GM23338 (cell line): ENCODE data around the gene CNGA1. TPM values are rescaled to one million over a fixed set of nuclear protein-coding genes. Genes with fewer than 3 reads are reported as not detected.

Experiments used
- ATAC-seq: fragments of 200-7000 bp; cut with Tn5 transposase; 3 replicates; pipeline ENCODE4 v1.9.1; 2020
- DNase-seq: peaks from one replicate; pipeline ENCODE4 v3.0.0-alpha.2; 2015; ENCODE audit warnings: low spot score
- H2AFZ ChIP-seq: fragments of 200-600 bp; sonication (generic); 2 replicates; pipeline ENCODE4 v1.8.0; 2016; ENCODE audit warnings: antibody characterized with exemption, mild to moderate bottlenecking, moderate library complexity
- H3F3A ChIP-seq: fragments of 200-600 bp; sonication (generic); replicated peaks from 2 replicates; pipeline ENCODE4 v1.8.0; 2017; ENCODE audit warnings: antibody characterized with exemption, mixed run types, low read depth
- H3K27ac ChIP-seq: fragments of 200-600 bp; sonication (generic); 2 replicates; pipeline ENCODE4 v1.6.1; 2016; ENCODE audit warnings: low read depth
- H3K27me3 ChIP-seq: fragments of 200-600 bp; sonication (generic); 2 replicates; pipeline ENCODE4 v1.8.0; 2016; ENCODE audit warnings: mild to moderate bottlenecking, mixed run types, moderate library complexity; ENCODE audit not compliant: insufficient read depth
- H3K36me3 ChIP-seq: fragments of 200-600 bp; sonication (generic); 2 replicates; pipeline ENCODE4 v1.8.0; 2016; ENCODE audit warnings: mild to moderate bottlenecking; ENCODE audit not compliant: insufficient read depth
- H3K4me1 ChIP-seq: fragments of 200-600 bp; sonication (generic); 2 replicates; pipeline ENCODE4 v1.8.0; 2016; ENCODE audit warnings: mild to moderate bottlenecking, moderate library complexity; ENCODE audit not compliant: insufficient read depth
- H3K4me2 ChIP-seq: fragments of 200-600 bp; sonication (generic); 2 replicates; pipeline ENCODE4 v1.7.1; 2017; ENCODE audit warnings: mixed run types
- H3K4me3 ChIP-seq: fragments of 200-600 bp; sonication (generic); 2 replicates; pipeline ENCODE4 v1.6.1; 2016; ENCODE audit warnings: mixed run types
- H3K79me2 ChIP-seq: fragments of 200-600 bp; sonication (generic); replicated peaks from 2 replicates; pipeline ENCODE4 v1.8.0; 2017; ENCODE audit warnings: mild to moderate bottlenecking; ENCODE audit not compliant: insufficient read depth
- H3K9me2 ChIP-seq: fragments of 200-600 bp; sonication (generic); 2 replicates; pipeline ENCODE4 v1.8.0; 2017; ENCODE audit not compliant: insufficient read depth
- H4K20me1 ChIP-seq: fragments of 200-600 bp; sonication (generic); replicated peaks from 2 replicates; pipeline ENCODE4 v1.8.0; 2017; ENCODE audit warnings: mild to moderate bottlenecking; ENCODE audit not compliant: insufficient read depth
- H3K27ac Mint-ChIP-seq: 2 replicates; pipeline ENCODE4 v1.8.0; 2020; ENCODE audit warnings: inconsistent platforms, mild to moderate bottlenecking, moderate library complexity, mixed read lengths
- H3K27me3 Mint-ChIP-seq: 3 replicates; pipeline ENCODE4 v1.8.0; 2022; ENCODE audit warnings: low read depth, mild to moderate bottlenecking, moderate library complexity, mixed read lengths, inconsistent platforms; ENCODE audit not compliant: insufficient read depth, poor library complexity
- H3K36me3 Mint-ChIP-seq: 3 replicates; pipeline ENCODE4 v1.8.0; 2021; ENCODE audit warnings: low read depth, mild to moderate bottlenecking, inconsistent platforms, moderate library complexity, mixed read lengths
- H3K4me1 Mint-ChIP-seq: 3 replicates; pipeline ENCODE4 v1.8.0; 2020; ENCODE audit warnings: mild to moderate bottlenecking, inconsistent platforms, mixed read lengths
- H3K4me3 Mint-ChIP-seq: 3 replicates; pipeline ENCODE4 v1.8.0; 2021; ENCODE audit warnings: moderate library complexity, mild to moderate bottlenecking, inconsistent platforms, mixed read lengths
- H3K9me3 Mint-ChIP-seq: 3 replicates; pipeline ENCODE4 v1.8.0; 2020; ENCODE audit warnings: moderate library complexity, mild to moderate bottlenecking, inconsistent platforms, mixed read lengths
- CREB1 ChIP-seq: fragments of 250-450 bp; sonication (Bioruptor Pico); IDR thresholded peaks from 2 replicates; pipeline ENCODE4 v1.5.0; 2020; ENCODE audit warnings: low read depth, mild to moderate bottlenecking, moderate library complexity
- EZH2 ChIP-seq: fragments of 200-600 bp; sonication (generic); IDR thresholded peaks from one replicate; pipeline ENCODE4 v1.8.0; 2017; ENCODE audit warnings: antibody characterized with exemption, mild to moderate bottlenecking, low read depth; ENCODE audit not compliant: unreplicated experiment
- EZH2phosphoT487 ChIP-seq: fragments of 200-600 bp; sonication (generic); IDR thresholded peaks from one replicate; pipeline ENCODE4 v1.8.1; 2018; ENCODE audit warnings: antibody characterized with exemption; ENCODE audit not compliant: unreplicated experiment
- NANOG ChIP-seq: IDR thresholded peaks from 2 replicates; pipeline ENCODE4 v1.6.1; 2016; ENCODE audit warnings: antibody characterized with exemption, borderline replicate concordance
- POLR2AphosphoS5 ChIP-seq: IDR thresholded peaks from 2 replicates; pipeline ENCODE4 v1.6.1; 2016; ENCODE audit warnings: antibody characterized with exemption, low read depth
- ZNF114 ChIP-seq: fragments of 250-450 bp; sonication (Bioruptor Pico); IDR thresholded peaks from 2 replicates; pipeline ENCODE4 v1.5.0; 2020; ENCODE audit warnings: mild to moderate bottlenecking, moderate library complexity
- ZNF331 ChIP-seq: fragments of 250-450 bp; sonication (Bioruptor Pico); IDR thresholded peaks from 2 replicates; pipeline ENCODE4 v1.5.0; 2020; ENCODE audit warnings: low read depth, mild to moderate bottlenecking, moderate library complexity
- polyA plus RNA-seq: library from polyadenylated mRNA; unstranded; fragments of >200 nt; fragmentation: Nextera tagmentation; extraction: Ambion mirVana; gene quantifications from 2 replicates; pipeline ENCODE4 v1.2.1, GENCODE V29; 2016
- total RNA-seq: library from RNA; depleted of rRNA; stranded (reverse); fragments of >200 nt; shearing (Covaris generic); gene quantifications from 2 replicates; pipeline ENCODE4 v1.2.3, GENCODE V29; 2014
- TF ChIP-seq, protein P1 (sequence below), 2 experiments: fragments of 200-600 bp in 1 of 2; sonication (generic) in 1 of 2; conservative IDR thresholded peaks; 2 replicates each; pipeline versions ENCODE4 v1.5.1 to v1.6.1; 2016 to 2017; ENCODE audit warnings: antibody characterized with exemption in 2 of 2, low read depth in 2 of 2, mild to moderate bottlenecking in 2 of 2, moderate library complexity in 1 of 2
- TF ChIP-seq, protein P2 (sequence below): fragments of 250-450 bp; sonication (Bioruptor Pico); IDR thresholded peaks from 2 replicates; pipeline ENCODE4 v1.5.0; 2020; ENCODE audit warnings: mild to moderate bottlenecking, moderate library complexity

CNGA1 gene
- total and polyA plus RNA-seq, 2 experiments from 2014 or later, result 3.3 to 4.9 TPM

DNA sequence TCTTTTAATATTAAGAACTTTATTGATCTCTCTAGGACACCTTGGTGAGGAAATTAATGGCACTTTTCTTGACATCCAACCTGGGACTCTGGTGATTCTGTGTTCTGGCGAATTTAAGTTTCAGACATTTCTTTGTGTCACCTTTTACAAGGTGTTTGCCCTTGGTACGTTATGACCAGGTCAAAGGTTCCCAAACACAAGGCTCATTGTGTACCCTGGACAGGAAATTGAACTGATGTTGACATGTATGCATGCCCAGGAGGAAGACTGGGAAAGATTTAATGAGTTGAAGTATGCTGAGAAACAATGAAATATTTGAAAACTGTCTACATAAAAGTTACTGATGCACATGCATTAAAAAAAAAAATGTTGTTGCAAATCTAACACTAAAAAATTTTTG, 22.2 kb upstream of the CNGA1 start:
- TF ChIP-seq, protein P1, sequence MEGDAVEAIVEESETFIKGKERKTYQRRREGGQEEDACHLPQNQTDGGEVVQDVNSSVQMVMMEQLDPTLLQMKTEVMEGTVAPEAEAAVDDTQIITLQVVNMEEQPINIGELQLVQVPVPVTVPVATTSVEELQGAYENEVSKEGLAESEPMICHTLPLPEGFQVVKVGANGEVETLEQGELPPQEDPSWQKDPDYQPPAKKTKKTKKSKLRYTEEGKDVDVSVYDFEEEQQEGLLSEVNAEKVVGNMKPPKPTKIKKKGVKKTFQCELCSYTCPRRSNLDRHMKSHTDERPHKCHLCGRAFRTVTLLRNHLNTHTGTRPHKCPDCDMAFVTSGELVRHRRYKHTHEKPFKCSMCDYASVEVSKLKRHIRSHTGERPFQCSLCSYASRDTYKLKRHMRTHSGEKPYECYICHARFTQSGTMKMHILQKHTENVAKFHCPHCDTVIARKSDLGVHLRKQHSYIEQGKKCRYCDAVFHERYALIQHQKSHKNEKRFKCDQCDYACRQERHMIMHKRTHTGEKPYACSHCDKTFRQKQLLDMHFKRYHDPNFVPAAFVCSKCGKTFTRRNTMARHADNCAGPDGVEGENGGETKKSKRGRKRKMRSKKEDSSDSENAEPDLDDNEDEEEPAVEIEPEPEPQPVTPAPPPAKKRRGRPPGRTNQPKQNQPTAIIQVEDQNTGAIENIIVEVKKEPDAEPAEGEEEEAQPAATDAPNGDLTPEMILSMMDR (conservative IDR thresholded peaks at IDR 0.05; ENCODE audit: low read depth in 2 of 2), result no peak
- TF ChIP-seq ZNF114 (CRISPR knock-in tag) (no peak), EZH2phosphoT487 (no peak), POLR2AphosphoS5 (no peak)
- Mint-ChIP-seq H3K27me3 (peaks cover 2% of the 10 kb centered on the region), H3K27ac (no peak overlapping the region), H3K9me3 (no peaks in the 10 kb centered on the region), H3K4me3 (no peak overlapping the region), H3K4me1 (peaks cover 17% of the 10 kb centered on the region), H3K36me3 (no peaks in the 10 kb centered on the region; the same call in 2 of the 3 replicates)
- DNase-seq (no peak), ATAC-seq (no peak)
- H3K27ac ChIP-seq, result no peak overlapping the region
- no peaks in the 10 kb centered on the region for H3K27me3 ChIP-seq
- H3F3A ChIP-seq, result 0 out of 2 replicates have a peak, but pooled peaks cover 5% of the 10 kb centered on the region
- no peaks in the 10 kb centered on the region for H4K20me1 ChIP-seq
- no peaks in the 10 kb centered on the region for H3K36me3 ChIP-seq
- H3K4me1 ChIP-seq, result peaks cover 13% of the 10 kb centered on the region; the same call in 1 of the 2 replicates
- H3K4me3 ChIP-seq, result no peak overlapping the region
- H3K4me2 ChIP-seq, result no peak overlapping the region
- H3K79me2 ChIP-seq, result no peaks in the 10 kb centered on the region
- H2AFZ ChIP-seq, result no peak overlapping the region
- H3K9me2 ChIP-seq, result no peaks in the 10 kb centered on the region

DNA sequence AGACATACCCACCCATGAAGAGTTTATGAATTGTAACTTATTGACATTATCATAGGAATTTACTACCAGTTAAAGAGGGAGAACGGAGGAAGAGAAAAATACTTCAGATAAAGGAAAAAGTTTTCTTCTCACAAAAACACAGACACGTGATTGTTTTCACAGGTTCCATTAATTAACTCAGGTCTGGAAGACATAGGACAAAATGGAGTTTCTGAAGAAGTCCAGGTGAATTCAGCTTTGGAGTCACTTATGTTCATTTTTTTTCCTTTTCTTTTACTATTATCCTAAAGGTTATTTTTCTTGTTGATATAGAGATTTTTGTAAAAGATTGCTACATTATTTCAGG, 20.6 kb upstream of the CNGA1 start:
- no peak for DNase-seq
- no peak for TF ChIP-seq ZNF331 (CRISPR knock-in tag)
- H3K36me3 ChIP-seq, result no peaks in the 10 kb centered on the region
- H3F3A ChIP-seq, result no peaks in the 10 kb centered on the region
- no peak overlapping the region for H2AFZ ChIP-seq
- H3K36me3 Mint-ChIP-seq, result no peaks in the 10 kb centered on the region; the same call in 2 of the 3 replicates
- H3K79me2 ChIP-seq, result no peaks in the 10 kb centered on the region
- H3K4me3 Mint-ChIP-seq, result no peak overlapping the region
- no peak for ATAC-seq
- no peaks in the 10 kb centered on the region for H3K9me2 ChIP-seq
- H3K27me3 Mint-ChIP-seq, result peaks cover 2% of the 10 kb centered on the region
- H3K27ac Mint-ChIP-seq, result no peak overlapping the region
- H3K4me3 ChIP-seq, result no peak overlapping the region
- no peaks in the 10 kb centered on the region for H3K9me3 Mint-ChIP-seq
- H3K4me1 Mint-ChIP-seq, result peaks cover 6% of the 10 kb centered on the region
- H3K27me3 ChIP-seq, result no peaks in the 10 kb centered on the region
- H3K4me2 ChIP-seq, result no peak overlapping the region
- no peaks in the 10 kb centered on the region for H4K20me1 ChIP-seq
- no peak overlapping the region for H3K27ac ChIP-seq
- no peaks in the 10 kb centered on the region; the same call in 1 of the 2 replicates for H3K4me1 ChIP-seq

DNA sequence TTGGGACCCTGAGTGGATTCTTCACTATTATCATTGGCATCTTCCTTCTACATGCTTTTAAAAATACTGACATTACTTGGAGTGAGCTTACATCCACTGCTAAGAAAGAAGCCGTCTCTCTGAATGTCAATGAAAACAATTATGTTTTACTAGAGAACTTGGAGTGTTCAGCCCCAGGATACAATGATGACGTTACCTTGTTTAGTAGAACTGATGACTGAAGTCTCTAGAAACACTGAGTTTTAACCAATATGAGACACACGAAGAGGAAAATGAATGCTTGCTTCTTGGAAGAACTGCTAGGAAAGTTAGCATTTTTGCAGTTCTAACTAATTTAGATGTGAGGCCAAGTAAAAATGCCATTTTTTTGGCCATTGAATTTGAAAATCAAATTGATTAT, 19.5 kb upstream of the CNGA1 start:
- Histone ChIP-seq H4K20me1 (no peaks in the 10 kb centered on the region), H3K4me3 (no peak overlapping the region), H3K9me2 (no peaks in the 10 kb centered on the region), H3K36me3 (no peaks in the 10 kb centered on the region), H3F3A (no peaks in the 10 kb centered on the region), H3K27ac (no peak overlapping the region), H3K79me2 (no peaks in the 10 kb centered on the region), H3K4me2 (no peak overlapping the region), H3K4me1 (no peaks in the 10 kb centered on the region), H2AFZ (no peak overlapping the region), H3K27me3 (no peaks in the 10 kb centered on the region)
- no peaks in the 10 kb centered on the region for H3K9me3 Mint-ChIP-seq
- H3K27me3 Mint-ChIP-seq, result no peaks in the 10 kb centered on the region
- H3K4me1 Mint-ChIP-seq, result peaks cover 2% of the 10 kb centered on the region; the same call in 1 of the 3 replicates
- H3K36me3 Mint-ChIP-seq, result no peaks in the 10 kb centered on the region; the same call in 2 of the 3 replicates
- DNase-seq (no peak), ATAC-seq (no peak)
- no peak overlapping the region for H3K27ac Mint-ChIP-seq
- no peak overlapping the region for H3K4me3 Mint-ChIP-seq
- TF ChIP-seq EZH2, result no peak
- no peak for TF ChIP-seq CREB1 (CRISPR knock-in tag)
- TF ChIP-seq ZNF331 (CRISPR knock-in tag), result no peak
- TF ChIP-seq ZNF114 (CRISPR knock-in tag), result no peak
- TF ChIP-seq NANOG, result no peak
- TF ChIP-seq, protein P2, sequence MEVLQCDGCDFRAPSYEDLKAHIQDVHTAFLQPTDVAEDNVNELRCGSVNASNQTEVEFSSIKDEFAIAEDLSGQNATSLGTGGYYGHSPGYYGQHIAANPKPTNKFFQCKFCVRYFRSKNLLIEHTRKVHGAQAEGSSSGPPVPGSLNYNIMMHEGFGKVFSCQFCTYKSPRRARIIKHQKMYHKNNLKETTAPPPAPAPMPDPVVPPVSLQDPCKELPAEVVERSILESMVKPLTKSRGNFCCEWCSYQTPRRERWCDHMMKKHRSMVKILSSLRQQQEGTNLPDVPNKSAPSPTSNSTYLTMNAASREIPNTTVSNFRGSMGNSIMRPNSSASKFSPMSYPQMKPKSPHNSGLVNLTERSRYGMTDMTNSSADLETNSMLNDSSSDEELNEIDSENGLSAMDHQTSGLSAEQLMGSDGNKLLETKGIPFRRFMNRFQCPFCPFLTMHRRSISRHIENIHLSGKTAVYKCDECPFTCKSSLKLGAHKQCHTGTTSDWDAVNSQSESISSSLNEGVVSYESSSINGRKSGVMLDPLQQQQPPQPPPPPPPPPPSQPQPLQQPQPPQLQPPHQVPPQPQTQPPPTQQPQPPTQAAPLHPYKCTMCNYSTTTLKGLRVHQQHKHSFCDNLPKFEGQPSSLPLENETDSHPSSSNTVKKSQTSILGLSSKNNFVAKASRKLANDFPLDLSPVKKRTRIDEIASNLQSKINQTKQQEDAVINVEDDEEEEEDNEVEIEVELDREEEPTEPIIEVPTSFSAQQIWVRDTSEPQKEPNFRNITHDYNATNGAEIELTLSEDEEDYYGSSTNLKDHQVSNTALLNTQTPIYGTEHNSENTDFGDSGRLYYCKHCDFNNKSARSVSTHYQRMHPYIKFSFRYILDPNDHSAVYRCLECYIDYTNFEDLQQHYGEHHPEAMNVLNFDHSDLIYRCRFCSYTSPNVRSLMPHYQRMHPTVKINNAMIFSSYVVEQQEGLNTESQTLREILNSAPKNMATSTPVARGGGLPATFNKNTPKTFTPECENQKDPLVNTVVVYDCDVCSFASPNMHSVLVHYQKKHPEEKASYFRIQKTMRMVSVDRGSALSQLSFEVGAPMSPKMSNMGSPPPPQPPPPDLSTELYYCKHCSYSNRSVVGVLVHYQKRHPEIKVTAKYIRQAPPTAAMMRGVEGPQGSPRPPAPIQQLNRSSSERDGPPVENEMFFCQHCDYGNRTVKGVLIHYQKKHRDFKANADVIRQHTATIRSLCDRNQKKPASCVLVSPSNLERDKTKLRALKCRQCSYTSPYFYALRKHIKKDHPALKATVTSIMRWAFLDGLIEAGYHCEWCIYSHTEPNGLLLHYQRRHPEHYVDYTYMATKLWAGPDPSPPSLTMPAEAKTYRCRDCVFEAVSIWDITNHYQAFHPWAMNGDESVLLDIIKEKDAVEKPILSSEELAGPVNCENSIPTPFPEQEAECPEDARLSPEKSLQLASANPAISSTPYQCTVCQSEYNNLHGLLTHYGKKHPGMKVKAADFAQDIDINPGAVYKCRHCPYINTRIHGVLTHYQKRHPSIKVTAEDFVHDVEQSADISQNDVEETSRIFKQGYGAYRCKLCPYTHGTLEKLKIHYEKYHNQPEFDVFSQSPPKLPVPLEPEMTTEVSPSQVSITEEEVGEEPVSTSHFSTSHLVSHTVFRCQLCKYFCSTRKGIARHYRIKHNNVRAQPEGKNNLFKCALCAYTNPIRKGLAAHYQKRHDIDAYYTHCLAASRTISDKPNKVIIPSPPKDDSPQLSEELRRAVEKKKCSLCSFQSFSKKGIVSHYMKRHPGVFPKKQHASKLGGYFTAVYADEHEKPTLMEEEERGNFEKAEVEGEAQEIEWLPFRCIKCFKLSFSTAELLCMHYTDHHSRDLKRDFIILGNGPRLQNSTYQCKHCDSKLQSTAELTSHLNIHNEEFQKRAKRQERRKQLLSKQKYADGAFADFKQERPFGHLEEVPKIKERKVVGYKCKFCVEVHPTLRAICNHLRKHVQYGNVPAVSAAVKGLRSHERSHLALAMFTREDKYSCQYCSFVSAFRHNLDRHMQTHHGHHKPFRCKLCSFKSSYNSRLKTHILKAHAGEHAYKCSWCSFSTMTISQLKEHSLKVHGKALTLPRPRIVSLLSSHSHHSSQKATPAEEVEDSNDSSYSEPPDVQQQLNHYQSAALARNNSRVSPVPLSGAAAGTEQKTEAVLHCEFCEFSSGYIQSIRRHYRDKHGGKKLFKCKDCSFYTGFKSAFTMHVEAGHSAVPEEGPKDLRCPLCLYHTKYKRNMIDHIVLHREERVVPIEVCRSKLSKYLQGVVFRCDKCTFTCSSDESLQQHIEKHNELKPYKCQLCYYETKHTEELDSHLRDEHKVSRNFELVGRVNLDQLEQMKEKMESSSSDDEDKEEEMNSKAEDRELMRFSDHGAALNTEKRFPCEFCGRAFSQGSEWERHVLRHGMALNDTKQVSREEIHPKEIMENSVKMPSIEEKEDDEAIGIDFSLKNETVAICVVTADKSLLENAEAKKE (CRISPR knock-in tag), result no peak
